ENCODE measurements around the gene DENND4A.

The DENND4A gene

GRCh38 chr15:65792138-65792987 lies at the start of gene DENND4A:
Gene DENND4A (minus strand): TSS chr15:65792293. CDS start chr15:65756450, 35,843 bp downstream.
- H3K4me3 ChIP-seq (ENCODE audit: low read length): peak within 1 kb of the TSS; percentile 82
- TF ChIP-seq CTCF (IDR thresholded peaks at IDR 0.05; ENCODE audit: insufficient read depth, low read depth, low read length, missing control alignments): no peak
- peak; percentile 98 for DNase-seq (ENCODE audit: low read depth)

DNA sequence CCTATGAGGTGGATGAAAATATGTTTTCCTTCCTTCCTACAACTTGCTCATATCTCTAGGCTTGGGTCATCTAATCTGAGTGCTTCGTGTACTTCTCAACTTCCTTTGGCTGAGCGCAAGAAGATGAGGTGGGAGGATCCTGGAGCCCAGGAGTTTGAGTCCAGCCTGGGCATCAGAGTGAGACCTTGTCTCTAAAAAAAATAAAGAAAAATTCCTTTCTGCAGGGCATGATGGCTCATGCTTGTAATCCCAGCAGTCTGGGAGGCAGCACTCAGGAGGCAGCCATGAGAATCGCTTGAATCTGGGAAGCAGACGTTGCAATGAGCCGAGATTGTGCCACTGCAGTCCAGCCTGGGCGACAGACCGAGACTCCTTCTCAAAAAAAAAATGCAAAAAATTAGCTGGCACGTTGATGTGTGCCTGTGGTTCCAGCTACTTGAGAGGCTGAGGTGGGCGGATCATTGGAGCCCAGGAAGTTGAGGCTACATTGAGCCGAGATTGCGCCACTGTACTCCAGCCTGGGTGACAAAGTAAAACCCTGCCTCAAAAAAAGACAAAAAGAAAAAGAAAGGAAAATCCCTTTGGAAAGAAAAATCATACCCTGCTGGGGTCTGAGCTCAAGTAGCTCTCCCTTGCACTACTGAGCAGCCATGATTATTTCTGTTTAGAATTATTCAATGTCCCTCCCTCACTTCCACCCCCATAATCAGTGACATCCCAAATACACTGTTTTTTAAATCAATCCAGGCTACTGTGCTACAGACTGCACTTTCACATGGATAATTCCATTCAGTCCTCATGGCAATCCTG lies 49.2 kb upstream of the DENND4A start:
- peak; percentile 24 for DNase-seq (ENCODE audit: low read depth)
- H3K4me3 ChIP-seq (ENCODE audit: low read length): peak overlapping the region; percentile 7
- no peak for TF ChIP-seq CTCF (IDR thresholded peaks at IDR 0.05; ENCODE audit: insufficient read depth, low read depth, low read length, missing control alignments)

DNA sequence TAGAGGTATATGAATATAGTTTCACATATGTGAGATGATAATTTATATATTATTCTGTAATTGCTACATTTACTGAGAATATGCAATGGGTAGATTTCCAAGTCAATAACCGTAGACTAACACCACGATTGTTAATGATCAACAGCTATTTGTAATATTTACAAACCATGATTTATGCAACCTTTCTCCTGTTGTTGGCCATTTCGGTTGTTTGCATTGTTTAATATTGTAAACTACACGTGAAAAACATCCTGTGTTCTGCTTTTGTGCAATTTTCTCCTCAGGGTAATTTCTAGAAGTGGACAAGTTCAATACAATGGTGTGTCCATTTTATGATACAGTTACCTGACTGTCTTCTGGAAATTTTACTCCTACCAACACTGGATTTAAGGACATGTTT lies 47.9 kb upstream of the DENND4A start:
- DNase-seq (ENCODE audit: low read depth): no peak
- no peak overlapping the region for H3K4me3 ChIP-seq (ENCODE audit: low read length)
- no peak for TF ChIP-seq CTCF (IDR thresholded peaks at IDR 0.05; ENCODE audit: insufficient read depth, low read depth, low read length, missing control alignments)

- no peak for TF ChIP-seq CTCF (IDR thresholded peaks at IDR 0.05; ENCODE audit: insufficient read depth, low read depth, low read length, missing control alignments)
- H3K4me3 ChIP-seq (ENCODE audit: low read length): no peak overlapping the region
- DNase-seq (ENCODE audit: low read depth): no peak
Observed at GRCh38 chr15:65839354-65839901, 47.3 kb upstream of the DENND4A start.

- no peak for DNase-seq (ENCODE audit: low read depth)
- TF ChIP-seq CTCF (IDR thresholded peaks at IDR 0.05; ENCODE audit: insufficient read depth, low read depth, low read length, missing control alignments): no peak
- no peak overlapping the region for H3K4me3 ChIP-seq (ENCODE audit: low read length)
Observed at GRCh38 chr15:65837301-65838294, 45.5 kb upstream of the DENND4A start.

GRCh38 chr15:65836665-65837064 lies 44.6 kb upstream of the DENND4A start:
- no peak overlapping the region for H3K4me3 ChIP-seq (ENCODE audit: low read length)
- peak; percentile 16 for DNase-seq (ENCODE audit: low read depth)
- TF ChIP-seq CTCF (IDR thresholded peaks at IDR 0.05; ENCODE audit: insufficient read depth, low read depth, low read length, missing control alignments): peak; percentile 16

Data from epithelial cell of esophagus (primary cell).